ENCODE measurements around the gene TSC22D1.
"Not testable (repeated sequence)": the region's sequence is repeated elsewhere in the genome, so short reads cannot be mapped to it uniquely, and the experiment has no call there.

TSC22D1 gene

GRCh38 chr13:44507639-44508038, 68.5 kb downstream of the TSC22D1 start:
- DNase-seq (ENCODE audit: low read depth in 3 of 3, low spot score in 1 of 3), result no peak

- DNase-seq (ENCODE audit: low read depth in 3 of 3, low spot score in 1 of 3), result no peak
Observed at GRCh38 chr13:44506719-44507118, 69.4 kb downstream of the TSC22D1 start.

GRCh38 chr13:44506251-44506650, 69.9 kb downstream of the TSC22D1 start:
- DNase-seq (ENCODE audit: low read depth in 3 of 3, low spot score in 1 of 3), result no peak

GRCh38 chr13:44504116-44504515, 72.0 kb downstream of the TSC22D1 start:
- DNase-seq (ENCODE audit: low read depth in 3 of 3, low spot score in 1 of 3), result no peak

- DNase-seq (ENCODE audit: low read depth in 3 of 3, low spot score in 1 of 3), result no peak
Observed at GRCh38 chr13:44498969-44499368, 77.2 kb downstream of the TSC22D1 start.

GRCh38 chr13:44498502-44498901, 77.6 kb downstream of the TSC22D1 start:
- DNase-seq (ENCODE audit: low read depth in 3 of 3, low spot score in 1 of 3), result no peak

GRCh38 chr13:44497801-44498200, 78.3 kb downstream of the TSC22D1 start:
- DNase-seq (ENCODE audit: low read depth in 3 of 3, low spot score in 1 of 3), result no peak

- DNase-seq (ENCODE audit: low read depth in 3 of 3, low spot score in 1 of 3), result no peak
Observed at GRCh38 chr13:44493213-44493812, 82.8 kb downstream of the TSC22D1 start.

GRCh38 chr13:44489751-44490150, 86.4 kb downstream of the TSC22D1 start:
- no peak for DNase-seq (ENCODE audit: low read depth in 3 of 3, low spot score in 1 of 3)

- no peak for DNase-seq (ENCODE audit: low read depth in 3 of 3, low spot score in 1 of 3)
Observed at GRCh38 chr13:44487989-44488388, 88.1 kb downstream of the TSC22D1 start.

- DNase-seq (ENCODE audit: low read depth in 3 of 3, low spot score in 1 of 3), result no peak
Observed at GRCh38 chr13:44484562-44485138, 91.5 kb downstream of the TSC22D1 start.

GRCh38 chr13:44474122-44474910, 101.8 kb downstream of the TSC22D1 start:
- DNase-seq (ENCODE audit: low read depth in 3 of 3, low spot score in 1 of 3), result no peak

GRCh38 chr13:44471686-44472085, 104.4 kb downstream of the TSC22D1 start:
- no peak for DNase-seq (ENCODE audit: low read depth in 3 of 3, low spot score in 1 of 3)

GRCh38 chr13:44470638-44471562, 105.2 kb downstream of the TSC22D1 start:
- no peak for DNase-seq (ENCODE audit: low read depth in 3 of 3, low spot score in 1 of 3)

GRCh38 chr13:44468874-44469273, 107.3 kb downstream of the TSC22D1 start:
- no peak for DNase-seq (ENCODE audit: low read depth in 3 of 3, low spot score in 1 of 3)

GRCh38 chr13:44465318-44465717, 110.8 kb downstream of the TSC22D1 start:
- DNase-seq (ENCODE audit: low read depth in 3 of 3, low spot score in 1 of 3), result no peak

- no peak for DNase-seq (ENCODE audit: low read depth in 3 of 3, low spot score in 1 of 3)
Observed at GRCh38 chr13:44464471-44464870, 111.7 kb downstream of the TSC22D1 start.

GRCh38 chr13:44463759-44464158, 112.4 kb downstream of the TSC22D1 start:
- no peak for DNase-seq (ENCODE audit: low read depth in 3 of 3, low spot score in 1 of 3)

- DNase-seq (ENCODE audit: low read depth in 3 of 3, low spot score in 1 of 3), result no peak
Observed at GRCh38 chr13:44459674-44460073, 116.5 kb downstream of the TSC22D1 start.

GRCh38 chr13:44458313-44458975, 117.7 kb downstream of the TSC22D1 start:
- DNase-seq (ENCODE audit: low read depth in 3 of 3, low spot score in 1 of 3), result no peak

GRCh38 chr13:44456212-44456611, 119.9 kb downstream of the TSC22D1 start:
- not testable (repeated sequence) for DNase-seq (ENCODE audit: low read depth in 3 of 3, low spot score in 1 of 3)
